CD4-positive, CD25-positive, alpha-beta regulatory T cell (primary cell): ENCODE results near the gene ARFGAP3. TPM values are rescaled to one million over a fixed set of nuclear protein-coding genes. Genes with fewer than 3 reads are reported as not detected.

ENCODE experiments used
- ATAC-seq, 2 donors: fragments of 150-1000 bp; cut with Tn5 transposase; one replicate each; pipeline ENCODE4 v1.10.0; 2021; ENCODE audit warnings: low read depth in 2 of 2, moderate number of reproducible peaks in 2 of 2, moderate library complexity in 1 of 2
- DNase-seq, 3 donors: peaks; one replicate each; pipeline versions ENCODE4 v3.0.0 to v3.0.0-alpha.2; 2012 to 2022; ENCODE audit warnings: mixed read lengths in 1 of 3
- H3K27ac ChIP-seq: one replicate; pipeline ENCODE4 v1.7.0; 2013; ENCODE audit warnings: mild to moderate bottlenecking, low read length; ENCODE audit not compliant: insufficient read depth, poor library complexity, severe bottlenecking
- H3K27me3 ChIP-seq: one replicate; pipeline ENCODE4 v1.7.0; 2013; ENCODE audit warnings: low read length; ENCODE audit not compliant: control insufficient read depth, insufficient read depth
- H3K36me3 ChIP-seq: one replicate; pipeline ENCODE4 v1.7.0; 2013; ENCODE audit warnings: mild to moderate bottlenecking, low read length, moderate library complexity; ENCODE audit not compliant: control insufficient read depth, insufficient read depth
- H3K4me1 ChIP-seq: 2 replicates; pipeline ENCODE4 v1.7.0; 2013; ENCODE audit warnings: mild to moderate bottlenecking, low read length; ENCODE audit not compliant: insufficient read depth, control insufficient read depth, poor library complexity, severe bottlenecking
- H3K4me3 ChIP-seq: one replicate; pipeline ENCODE4 v1.7.0; 2013; ENCODE audit warnings: low read depth, mild to moderate bottlenecking, low read length, moderate library complexity
- H3K9me3 ChIP-seq, 2 experiments: 1 replicate in 1 of 2; 2 replicates in 1 of 2; pipeline ENCODE4 v1.7.0; 2013; ENCODE audit warnings: low read length in 2 of 2, mild to moderate bottlenecking in 1 of 2, moderate library complexity in 1 of 2; ENCODE audit not compliant: control insufficient read depth in 2 of 2
- H3K27ac Mint-ChIP-seq, 3 donors: one replicate each; pipeline ENCODE4 v1.8.0; 2020 to 2022; ENCODE audit warnings: mild to moderate bottlenecking in 3 of 3, mixed read lengths in 3 of 3, moderate library complexity in 2 of 3
- H3K27me3 Mint-ChIP-seq: one replicate; pipeline ENCODE4 v1.8.0; 2022; ENCODE audit warnings: mild to moderate bottlenecking, mixed read lengths
- H3K36me3 Mint-ChIP-seq: one replicate; pipeline ENCODE4 v1.8.0; 2020; ENCODE audit warnings: mixed read lengths
- H3K4me1 Mint-ChIP-seq, 4 donors: one replicate each; pipeline ENCODE4 v1.8.0; 2020 to 2022; ENCODE audit warnings: mixed read lengths in 4 of 4, mild to moderate bottlenecking in 1 of 4
- H3K4me3 Mint-ChIP-seq, 4 donors: one replicate each; pipeline ENCODE4 v1.8.0; 2020 to 2022; ENCODE audit warnings: mild to moderate bottlenecking in 4 of 4, mixed read lengths in 4 of 4, moderate library complexity in 3 of 4
- H3K9me3 Mint-ChIP-seq, 7 donors: one replicate each; pipeline ENCODE4 v1.8.0; 2020 to 2022; ENCODE audit warnings: mixed read lengths in 7 of 7, mild to moderate bottlenecking in 3 of 7, moderate library complexity in 2 of 7
- polyA plus RNA-seq, 4 donors: library from polyadenylated mRNA; unstranded; fragments of 300-500 nt; fragmentation: Illumina TruSeq; gene quantifications; one replicate each; pipeline ENCODE4 v1.2.3, GENCODE V29; 2021
- total RNA-seq: library from RNA; stranded (reverse); gene quantifications from one replicate; pipeline ENCODE4 v1.2.3, GENCODE V29; 2022

Gene ARFGAP3
- total and polyA plus RNA-seq, 5 donors from 2014 or later, result 27.1 to 31.0 (median 28.8) TPM

DNA sequence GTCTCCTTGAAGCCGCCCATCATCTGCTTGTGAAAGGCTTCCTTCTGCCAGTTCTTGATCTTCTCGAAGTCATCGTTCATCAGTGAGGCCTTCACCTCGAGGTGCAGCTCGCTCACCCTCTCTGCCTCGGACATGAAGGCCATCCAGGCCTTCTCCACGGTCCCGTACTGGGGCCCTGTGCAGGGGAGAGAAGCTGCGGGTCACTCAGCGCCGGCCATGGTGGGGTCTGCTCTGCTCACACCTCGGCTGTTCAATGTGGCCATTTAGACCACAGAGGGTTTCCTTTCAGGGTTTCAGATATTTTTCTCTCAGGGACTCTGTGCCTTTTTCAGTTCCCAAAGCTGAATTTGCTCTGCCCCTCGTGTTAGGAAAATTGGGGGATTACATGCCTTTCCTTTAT, 33.9 kb upstream of the ARFGAP3 start:
- ATAC-seq (no peak), DNase-seq (no peak)
- Histone ChIP-seq H3K9me3 (no peaks in the 10 kb centered on the region), H3K27me3 (no peaks in the 10 kb centered on the region), H3K4me1 (peaks cover 18% of the 10 kb centered on the region), H3K4me3 (no peak overlapping the region), H3K27ac (no peak overlapping the region), H3K36me3 (peaks cover 48% of the 10 kb centered on the region)
- no peak overlapping the region for H3K27ac Mint-ChIP-seq
- no peaks in the 10 kb centered on the region for H3K27me3 Mint-ChIP-seq
- H3K4me1 Mint-ChIP-seq, result peaks cover 13 to 38% (median 28%) of the 10 kb centered on the region in 4 donors
- no peaks in the 10 kb centered on the region for H3K9me3 Mint-ChIP-seq
- peaks cover 26% of the 10 kb centered on the region for H3K36me3 Mint-ChIP-seq
- no peak overlapping the region for H3K4me3 Mint-ChIP-seq

GRCh38 chr22:42889304-42889703, 32.2 kb upstream of the ARFGAP3 start:
- H3K36me3 ChIP-seq, result peaks cover 62% of the 10 kb centered on the region
- peak; percentile 6 to 24 for ATAC-seq

DNA sequence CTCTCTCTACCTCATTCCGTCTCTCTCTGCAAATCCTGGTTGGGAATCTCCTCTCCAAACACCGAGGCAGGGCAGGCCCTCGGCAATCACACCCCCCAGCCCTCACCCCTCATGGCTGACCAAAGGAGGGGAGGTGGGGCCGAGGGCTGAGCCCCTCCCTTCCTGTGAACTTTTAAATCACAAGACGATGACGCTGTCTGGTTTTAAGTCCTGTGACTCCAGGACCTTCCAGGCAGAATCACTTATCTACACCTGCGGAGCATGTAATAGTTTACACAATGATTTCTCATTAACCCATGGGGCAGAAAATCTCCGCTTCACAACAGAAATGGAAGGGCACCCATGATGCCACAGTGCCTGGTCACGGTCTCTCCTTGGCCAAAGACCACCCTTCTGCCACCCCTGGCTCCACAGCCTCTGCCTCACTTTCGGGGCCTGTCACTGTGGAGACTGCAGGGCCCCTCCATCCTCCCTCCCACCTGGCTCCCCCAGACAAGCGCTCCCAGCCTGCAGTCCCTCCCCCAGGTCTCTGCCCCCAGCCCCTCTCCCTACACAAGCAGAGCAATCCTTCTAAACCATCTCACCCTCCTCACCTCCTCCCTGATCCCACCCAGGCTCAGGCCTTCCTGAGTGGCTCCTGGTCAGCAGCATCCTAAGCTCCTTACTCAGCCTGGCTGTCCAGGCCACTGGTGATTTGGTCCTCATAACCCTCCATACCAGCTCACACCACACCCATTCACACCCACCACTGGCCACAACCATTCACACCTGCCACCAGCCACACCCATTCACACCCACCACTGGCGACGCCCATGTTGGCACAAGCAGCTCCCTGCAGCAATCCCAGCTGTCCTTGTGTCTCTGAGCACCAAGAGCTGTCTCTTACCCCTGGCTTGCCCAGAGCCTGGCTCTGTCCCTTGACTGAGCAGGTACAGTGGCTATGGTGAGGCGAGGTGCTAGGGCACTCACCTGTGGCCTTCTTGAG, 30.7 kb upstream of the ARFGAP3 start:
- peaks cover 0 to 12% (median 9%) of the 10 kb centered on the region in 4 donors for H3K4me1 Mint-ChIP-seq
- ATAC-seq, result no peak
- peaks cover 32% of the 10 kb centered on the region for H3K36me3 Mint-ChIP-seq
- DNase-seq, result no peak
- H3K4me3 Mint-ChIP-seq, result peak overlapping the region in 1 of 4 donors; percentile 48
- H3K9me3 ChIP-seq, result no peaks in the 10 kb centered on the region
- H3K4me1 ChIP-seq, result no peaks in the 10 kb centered on the region
- H3K27ac Mint-ChIP-seq, result peak overlapping the region in 2 of 3 donors; percentile 35 to 82
- no peak overlapping the region for H3K4me3 ChIP-seq
- H3K27me3 ChIP-seq, result no peaks in the 10 kb centered on the region
- H3K9me3 Mint-ChIP-seq, result no peaks in the 10 kb centered on the region
- peaks cover 70% of the 10 kb centered on the region for H3K36me3 ChIP-seq
- H3K27me3 Mint-ChIP-seq, result no peaks in the 10 kb centered on the region
- H3K27ac ChIP-seq, result no peak overlapping the region

More at GRCh38 chr22:42889304-42889703, 32.2 kb upstream of the ARFGAP3 start:
- peak in 1 of 3 donors; percentile 49 for DNase-seq
- Histone ChIP-seq H3K4me1 (peaks cover 7% of the 10 kb centered on the region), H3K27me3 (no peaks in the 10 kb centered on the region), H3K4me3 (no peak overlapping the region), H3K9me3 (no peaks in the 10 kb centered on the region), H3K27ac (no peak overlapping the region)
- no peaks in the 10 kb centered on the region for H3K27me3 Mint-ChIP-seq
- peaks cover 26% of the 10 kb centered on the region for H3K36me3 Mint-ChIP-seq
- peaks cover 5 to 21% (median 13%) of the 10 kb centered on the region in 4 donors for H3K4me1 Mint-ChIP-seq
- peak overlapping the region in 3 of 4 donors; percentile 37 to 95 (median 58) for H3K4me3 Mint-ChIP-seq
- H3K27ac Mint-ChIP-seq, result peak overlapping the region; percentile 17 to 68 (median 21)
- H3K9me3 Mint-ChIP-seq, result no peaks in the 10 kb centered on the region

DNA sequence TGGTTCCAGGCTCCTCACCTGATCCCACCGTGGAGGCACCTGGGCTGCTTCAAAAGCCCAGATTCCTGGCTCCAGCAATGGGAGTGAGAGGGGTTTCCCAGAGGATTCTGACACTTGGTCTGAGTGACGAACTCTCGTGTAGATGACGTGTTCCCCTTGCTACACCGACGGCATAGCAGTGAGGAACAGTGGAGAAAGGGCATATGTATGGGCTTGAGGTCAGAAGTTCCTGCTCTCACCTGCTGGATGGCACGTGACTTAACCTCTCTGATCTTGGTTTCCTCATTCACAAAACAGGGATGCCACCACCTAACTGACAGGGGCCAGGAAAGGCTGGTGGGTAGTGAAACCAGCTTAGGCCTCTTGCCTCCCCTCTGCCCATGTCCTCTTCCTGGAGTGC, 30.0 kb upstream of the ARFGAP3 start:
- no peaks in the 10 kb centered on the region for H3K27me3 ChIP-seq
- H3K9me3 ChIP-seq, result no peaks in the 10 kb centered on the region
- DNase-seq, result no peak
- H3K27ac ChIP-seq, result no peak overlapping the region
- no peaks in the 10 kb centered on the region for H3K4me1 ChIP-seq
- Mint-ChIP-seq H3K4me1 (peaks cover 0 to 12% (median 9%) of the 10 kb centered on the region in 4 donors), H3K27me3 (no peaks in the 10 kb centered on the region), H3K9me3 (no peaks in the 10 kb centered on the region), H3K36me3 (peaks cover 34% of the 10 kb centered on the region), H3K27ac (peak overlapping the region in 1 of 3 donors; percentile 76), H3K4me3 (no peak overlapping the region)
- ATAC-seq, result no peak
- H3K36me3 ChIP-seq, result peaks cover 77% of the 10 kb centered on the region
- no peak overlapping the region for H3K4me3 ChIP-seq

DNA sequence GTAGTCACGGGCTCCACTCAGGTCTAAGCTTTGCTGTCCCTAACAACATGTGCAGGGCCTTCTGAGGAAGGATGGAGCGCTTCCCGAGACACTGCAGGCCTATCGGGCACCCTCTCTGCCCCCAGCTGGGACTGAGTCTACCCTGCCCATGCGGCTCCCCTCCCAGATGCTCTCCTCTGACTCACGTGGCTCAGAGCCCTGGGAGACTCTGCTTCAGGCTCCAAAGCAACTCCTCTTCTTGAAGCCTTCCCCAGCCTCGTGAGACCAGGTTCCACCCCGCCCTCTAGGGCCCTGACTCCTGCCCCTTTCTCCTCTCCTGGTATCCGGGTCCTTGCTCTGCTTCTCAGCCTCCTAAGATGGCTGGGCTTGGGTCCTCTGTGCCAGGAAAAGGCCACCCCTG, 28.4 kb upstream of the ARFGAP3 start:
- ATAC-seq (no peak), DNase-seq (no peak)
- Histone ChIP-seq H3K4me3 (no peak overlapping the region), H3K9me3 (no peaks in the 10 kb centered on the region), H3K27ac (no peak overlapping the region), H3K4me1 (no peaks in the 10 kb centered on the region), H3K27me3 (no peaks in the 10 kb centered on the region), H3K36me3 (peaks cover 76% of the 10 kb centered on the region)
- Mint-ChIP-seq H3K4me1 (peaks cover 0 to 12% (median 9%) of the 10 kb centered on the region in 4 donors), H3K27me3 (no peaks in the 10 kb centered on the region), H3K4me3 (no peak overlapping the region), H3K9me3 (no peaks in the 10 kb centered on the region), H3K36me3 (peaks cover 32% of the 10 kb centered on the region), H3K27ac (no peak overlapping the region)

DNA sequence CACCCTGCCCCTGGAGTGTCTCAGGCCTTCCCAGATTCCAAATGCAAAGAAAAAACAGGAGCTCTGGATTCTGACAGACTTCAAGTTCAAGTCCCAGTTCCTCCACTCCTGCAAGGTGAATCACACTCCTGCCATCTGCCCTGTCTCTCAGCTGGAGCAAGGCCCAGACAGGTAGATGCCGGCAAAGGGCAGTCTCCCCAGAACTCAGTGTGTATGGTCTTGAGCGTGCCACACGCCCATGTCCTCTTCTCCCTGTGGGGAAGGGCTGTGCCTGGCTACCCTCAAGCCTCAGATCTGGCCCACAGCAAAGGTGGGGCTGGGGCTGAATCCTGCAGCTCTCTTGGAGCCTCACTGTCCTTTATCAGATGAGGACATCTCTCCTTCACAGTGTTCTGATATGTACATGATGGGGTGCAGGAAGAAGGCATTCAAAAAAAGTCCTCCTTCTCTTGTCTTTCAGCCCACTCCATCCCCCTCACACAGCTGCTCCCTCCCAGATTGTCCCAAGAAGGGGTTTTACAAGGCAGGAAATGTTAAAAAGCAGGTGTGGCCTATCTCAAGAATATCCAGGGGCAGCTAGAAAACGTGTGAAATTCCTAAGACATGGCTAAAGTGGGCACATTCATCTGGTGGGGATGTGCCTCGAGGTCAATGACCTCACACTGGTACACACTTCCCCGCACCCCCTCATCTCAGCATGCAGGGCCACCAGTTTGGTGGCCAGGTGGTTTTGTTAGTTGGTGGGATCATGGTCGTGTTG, 27.7 kb upstream of the ARFGAP3 start:
- Histone ChIP-seq H3K27me3 (no peaks in the 10 kb centered on the region), H3K4me1 (no peaks in the 10 kb centered on the region), H3K36me3 (peaks cover 82% of the 10 kb centered on the region), H3K4me3 (no peak overlapping the region), H3K9me3 (no peaks in the 10 kb centered on the region), H3K27ac (no peak overlapping the region)
- Mint-ChIP-seq H3K9me3 (no peaks in the 10 kb centered on the region), H3K27ac (no peak overlapping the region), H3K36me3 (peaks cover 35% of the 10 kb centered on the region), H3K4me3 (no peak overlapping the region), H3K4me1 (peaks cover 0 to 12% (median 9%) of the 10 kb centered on the region in 4 donors), H3K27me3 (no peaks in the 10 kb centered on the region)
- DNase-seq (no peak), ATAC-seq (no peak)

DNA sequence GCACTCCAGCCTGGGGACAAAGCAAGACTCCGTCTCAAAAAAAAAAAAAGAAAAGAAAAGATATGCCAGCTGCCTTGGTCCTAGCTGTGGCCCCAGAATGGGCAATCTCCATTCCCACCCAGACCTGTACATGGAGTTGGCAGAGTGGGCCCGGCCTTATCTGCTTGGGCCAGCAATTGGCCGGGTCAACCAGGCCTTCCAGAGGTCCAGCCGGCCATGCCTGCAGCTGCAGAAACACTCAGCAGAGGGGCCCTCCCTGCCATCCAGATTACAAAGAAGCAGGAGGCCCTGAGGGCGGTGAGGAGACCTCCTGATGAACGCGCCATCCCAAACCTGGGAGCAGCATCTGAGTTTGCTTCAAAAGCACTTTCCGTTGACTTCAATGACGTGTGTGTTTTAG, 26.9 kb upstream of the ARFGAP3 start:
- no peak for ATAC-seq
- H3K9me3 Mint-ChIP-seq, result no peaks in the 10 kb centered on the region
- Histone ChIP-seq H3K27me3 (no peaks in the 10 kb centered on the region), H3K36me3 (peaks cover 80% of the 10 kb centered on the region), H3K9me3 (no peaks in the 10 kb centered on the region), H3K27ac (no peak overlapping the region), H3K4me1 (no peaks in the 10 kb centered on the region), H3K4me3 (no peak overlapping the region)
- no peak overlapping the region for H3K27ac Mint-ChIP-seq
- no peaks in the 10 kb centered on the region for H3K27me3 Mint-ChIP-seq
- peaks cover 28% of the 10 kb centered on the region for H3K36me3 Mint-ChIP-seq
- no peak overlapping the region for H3K4me3 Mint-ChIP-seq
- DNase-seq, result no peak
- H3K4me1 Mint-ChIP-seq, result peaks cover 0 to 5% (median 3%) of the 10 kb centered on the region in 4 donors
